Loucy (cell line): ENCODE results near the gene ADIPOQ.
"Not testable (repeated sequence)": the region's sequence is repeated elsewhere in the genome, so short reads cannot be mapped to it uniquely, and the experiment has no call there.

ENCODE experiments used
- CTCF ChIP-seq: fragments of 200-600 bp; sonication (generic); conservative IDR thresholded peaks from 2 replicates; pipeline ENCODE4 v1.5.1; 2014; ENCODE audit warnings: mild to moderate bottlenecking, antibody characterized with exemption, low read length
- EZH2phosphoT487 ChIP-seq: fragments of 200-600 bp; IDR thresholded peaks from 2 replicates; pipeline ENCODE4 v1.6.1; 2018; ENCODE audit warnings: antibody characterized with exemption, mild to moderate bottlenecking, moderate library complexity, borderline replicate concordance

GRCh38 chr3:186873796-186874195 is 31.3 kb downstream of the ADIPOQ start:
- TF ChIP-seq EZH2phosphoT487, CTCF: not testable (repeated sequence)
